H9 (cell line): ENCODE results near the gene PYGL. TPM values are rescaled to one million over a fixed set of nuclear protein-coding genes. Genes with fewer than 3 reads are reported as not detected.

Experiments
- DNase-seq: peaks from one replicate; pipeline ENCODE4 v3.0.0-alpha.2; 2017
- H2AFZ ChIP-seq: one replicate; pipeline ENCODE4 v1.6.1; 2013; ENCODE audit warnings: mild to moderate bottlenecking, low read length, control low read depth, moderate library complexity
- H2AK5ac ChIP-seq: 2 replicates; pipeline ENCODE4 v1.6.1; 2013; ENCODE audit warnings: low read length, control low read depth, mixed read lengths; ENCODE audit not compliant: insufficient read length
- H2BK120ac ChIP-seq: one replicate; pipeline ENCODE4 v1.6.1; 2013; ENCODE audit warnings: low read depth, mild to moderate bottlenecking, low read length, control low read depth, inconsistent platforms; ENCODE audit not compliant: poor library complexity, severe bottlenecking
- H2BK12ac ChIP-seq: 2 replicates; pipeline ENCODE4 v1.6.1; 2013; ENCODE audit warnings: low read length, control low read depth, mixed read lengths, low read depth; ENCODE audit not compliant: insufficient read length
- H2BK15ac ChIP-seq: 2 replicates; pipeline ENCODE4 v1.6.1; 2013; ENCODE audit warnings: low read depth, low read length, control low read depth
- H2BK20ac ChIP-seq: one replicate; pipeline ENCODE4 v1.6.1; 2013; ENCODE audit warnings: low read depth, mild to moderate bottlenecking, low read length, control low read depth, inconsistent platforms; ENCODE audit not compliant: poor library complexity, severe bottlenecking
- H2BK5ac ChIP-seq: 2 replicates; pipeline ENCODE4 v1.6.1; 2013; ENCODE audit warnings: low read length, control low read depth, mixed read lengths; ENCODE audit not compliant: insufficient read length
- H3K14ac ChIP-seq: 2 replicates; pipeline ENCODE4 v1.6.1; 2013; ENCODE audit warnings: low read length, control low read depth; ENCODE audit not compliant: insufficient read depth
- H3K18ac ChIP-seq: 2 replicates; pipeline ENCODE4 v1.6.1; 2013; ENCODE audit warnings: low read depth, mild to moderate bottlenecking, mixed read lengths, low read length, control low read depth; ENCODE audit not compliant: insufficient read length
- H3K23ac ChIP-seq: 2 replicates; pipeline ENCODE4 v1.6.1; 2013; ENCODE audit warnings: low read length, control low read depth, mixed read lengths, low read depth; ENCODE audit not compliant: insufficient read length
- H3K23me2 ChIP-seq: 2 replicates; pipeline ENCODE4 v1.6.1; 2013; ENCODE audit warnings: low read depth, mild to moderate bottlenecking, mixed read lengths, low read length, control low read depth; ENCODE audit not compliant: insufficient read length, poor library complexity, severe bottlenecking
- H3K27ac ChIP-seq: 2 replicates; pipeline ENCODE4 v1.5.1; 2013; ENCODE audit warnings: low read length, control low read depth, mixed read lengths, low read depth; ENCODE audit not compliant: insufficient read length
- H3K27me3 ChIP-seq: 2 replicates; pipeline ENCODE4 v1.6.1; 2013; ENCODE audit warnings: low read length, control low read depth, inconsistent platforms; ENCODE audit not compliant: insufficient read depth
- H3K4ac ChIP-seq: 2 replicates; pipeline ENCODE4 v1.6.1; 2013; ENCODE audit warnings: low read depth, mild to moderate bottlenecking, control low read depth, inconsistent platforms, low read length, moderate library complexity
- H3K4me1 ChIP-seq: 2 replicates; pipeline ENCODE4 v1.6.1; 2013; ENCODE audit warnings: low read length, control low read depth, inconsistent platforms; ENCODE audit not compliant: insufficient read depth
- H3K4me2 ChIP-seq: 2 replicates; pipeline ENCODE4 v1.6.1; 2013; ENCODE audit warnings: low read length, control low read depth, mixed read lengths; ENCODE audit not compliant: insufficient read length, insufficient read depth
- H3K56ac ChIP-seq: 2 replicates; pipeline ENCODE4 v1.6.1; 2013; ENCODE audit warnings: low read depth, mild to moderate bottlenecking, mixed read lengths, low read length, control low read depth; ENCODE audit not compliant: insufficient read length
- H3K79me1 ChIP-seq: 2 replicates; pipeline ENCODE4 v1.6.1; 2013; ENCODE audit warnings: low read depth, mild to moderate bottlenecking, moderate library complexity, low read length, control low read depth, inconsistent platforms; ENCODE audit not compliant: insufficient read depth, poor library complexity, severe bottlenecking
- H3K79me2 ChIP-seq: 2 replicates; pipeline ENCODE4 v1.6.1; 2013; ENCODE audit warnings: low read length, control low read depth, inconsistent platforms; ENCODE audit not compliant: insufficient read depth
- H3K9ac ChIP-seq: 2 replicates; pipeline ENCODE4 v1.6.1; 2013; ENCODE audit warnings: low read length, control low read depth, mixed read lengths; ENCODE audit not compliant: insufficient read length; ENCODE audit errors: extremely low read depth
- H3K9me3 ChIP-seq: one replicate; pipeline ENCODE4 v1.6.1; 2013; ENCODE audit warnings: low read depth, low read length, inconsistent platforms; ENCODE audit not compliant: control insufficient read depth
- H3T11ph ChIP-seq: one replicate; pipeline ENCODE4 v1.6.1; 2013; ENCODE audit warnings: mild to moderate bottlenecking, low read length, control low read depth, inconsistent platforms
- H4K20me1 ChIP-seq: one replicate; pipeline ENCODE4 v1.6.1; 2013; ENCODE audit not compliant: control insufficient read depth, insufficient read length, insufficient read depth
- H4K5ac ChIP-seq: 2 replicates; pipeline ENCODE4 v1.6.1; 2013; ENCODE audit warnings: low read depth, mild to moderate bottlenecking, mixed read lengths, low read length, control low read depth; ENCODE audit not compliant: insufficient read length
- H4K8ac ChIP-seq: replicated peaks from 2 replicates; pipeline ENCODE4 v1.6.1; 2013; ENCODE audit warnings: low read length, control low read depth, mixed read lengths, low read depth; ENCODE audit not compliant: insufficient read length
- H4K91ac ChIP-seq: 2 replicates; pipeline ENCODE4 v1.6.1; 2013; ENCODE audit warnings: low read depth, mild to moderate bottlenecking, moderate library complexity, mixed read lengths, low read length, control low read depth; ENCODE audit not compliant: insufficient read length
- H3K27ac Mint-ChIP-seq, 3 experiments: 2 replicates in 2 of 3; 3 replicates in 1 of 3; pipeline ENCODE4 v1.8.0; 2020 to 2021; ENCODE audit warnings: mixed read lengths in 3 of 3, mild to moderate bottlenecking in 1 of 3, moderate library complexity in 1 of 3
- H3K27me3 Mint-ChIP-seq: 2 replicates; pipeline ENCODE4 v1.8.0; 2021; ENCODE audit warnings: low read depth, mild to moderate bottlenecking, moderate library complexity, mixed read lengths
- H3K36me3 Mint-ChIP-seq, 3 experiments: 2 replicates in 2 of 3; 3 replicates in 1 of 3; pipeline ENCODE4 v1.8.0; 2020 to 2021; ENCODE audit warnings: low read depth in 3 of 3, mixed read lengths in 3 of 3; ENCODE audit not compliant: insufficient read depth in 1 of 3
- H3K4me1 Mint-ChIP-seq, 2 experiments: 2 replicates each; pipeline ENCODE4 v1.8.0; 2020; ENCODE audit warnings: mixed read lengths in 2 of 2
- H3K4me3 Mint-ChIP-seq, 2 experiments: 2 replicates in 1 of 2; 3 replicates in 1 of 2; pipeline ENCODE4 v1.8.0; 2020 to 2021; ENCODE audit warnings: mild to moderate bottlenecking in 2 of 2, mixed read lengths in 2 of 2, moderate library complexity in 1 of 2
- H3K9me3 Mint-ChIP-seq, 2 experiments: 2 replicates in 1 of 2; 3 replicates in 1 of 2; pipeline ENCODE4 v1.8.0; 2020; ENCODE audit warnings: mild to moderate bottlenecking in 2 of 2, mixed read lengths in 2 of 2, moderate library complexity in 1 of 2
- CTCF ChIP-seq: fragments of 200-600 bp; sonication (generic); conservative IDR thresholded peaks from 3 replicates; pipeline ENCODE4 v1.8.0; 2021; ENCODE audit warnings: antibody characterized with exemption, mild to moderate bottlenecking
- WGBS: extraction: QIAGEN DNeasy Blood & Tissue Kit; methylation state at CpG from one replicate; pipeline ENCODE4 v1.1.7; 2013; ENCODE audit warnings: missing lambda C conversion rate, low lambda C conversion rate, mixed read lengths; ENCODE audit not compliant: insufficient read length; ENCODE audit errors: extremely low coverage; 5-methylcytosine and 5-hydroxymethylcytosine counted together
- total RNA-seq: library from RNA; stranded (reverse); gene quantifications from 2 replicates; pipeline ENCODE4 v1.2.1, GENCODE V29; 2021

PYGL gene
- total RNA-seq, 1 experiment from 2014 or later: 53.8 TPM

- no peak for DNase-seq
- Histone ChIP-seq H2BK120ac (no peak overlapping the region), H3T11ph (no peak overlapping the region), H3K9me3 (no peaks in the 10 kb centered on the region), H3K4ac (no peak overlapping the region), H2AK5ac (no peak overlapping the region), H3K4me2 (no peak overlapping the region), H4K5ac (no peak overlapping the region), H4K91ac (no peak overlapping the region), H4K8ac (no peak overlapping the region), H3K9ac (no peak overlapping the region), H3K14ac (no peak overlapping the region), H4K20me1 (no peaks in the 10 kb centered on the region), H2AFZ (no peak overlapping the region), H3K4me1 (no peaks in the 10 kb centered on the region), H3K23ac (no peak overlapping the region), H3K18ac (no peak overlapping the region), H3K27ac (no peak overlapping the region), H3K27me3 (no peaks in the 10 kb centered on the region), H3K79me2 (no peaks in the 10 kb centered on the region), H3K23me2 (no peaks in the 10 kb centered on the region), H2BK15ac (no peak overlapping the region), H2BK12ac (no peak overlapping the region), H3K79me1 (no peaks in the 10 kb centered on the region), H2BK20ac (no peak overlapping the region), H2BK5ac (no peak overlapping the region), H3K56ac (no peak overlapping the region)
- no peak overlapping the region for H3K4me3 Mint-ChIP-seq
- no peaks in the 10 kb centered on the region for H3K9me3 Mint-ChIP-seq
- H3K4me1 Mint-ChIP-seq: no peaks in the 10 kb centered on the region
- H3K36me3 Mint-ChIP-seq: no peaks in the 10 kb centered on the region
- WGBS: no CpG with 5 or more reads among the region's 5 CpGs
- TF ChIP-seq CTCF: no peak
- H3K27me3 Mint-ChIP-seq: no peaks in the 10 kb centered on the region; the same call in none of the 2 replicates
- no peak overlapping the region for H3K27ac Mint-ChIP-seq
Measured at GRCh38 chr14:50964683-50965390, 20.6 kb upstream of the PYGL start.
